NOMO-1 (cell line): Measurements from ENCODE around the gene IDH3G.

Experiments
- DNase-seq, 2 experiments: peaks; one replicate each; lab custom pipeline; 2025; ENCODE audit not compliant: unreplicated experiment in 2 of 2; lab: John Stamatoyannopoulos, UW

IDH3G gene

DNA sequence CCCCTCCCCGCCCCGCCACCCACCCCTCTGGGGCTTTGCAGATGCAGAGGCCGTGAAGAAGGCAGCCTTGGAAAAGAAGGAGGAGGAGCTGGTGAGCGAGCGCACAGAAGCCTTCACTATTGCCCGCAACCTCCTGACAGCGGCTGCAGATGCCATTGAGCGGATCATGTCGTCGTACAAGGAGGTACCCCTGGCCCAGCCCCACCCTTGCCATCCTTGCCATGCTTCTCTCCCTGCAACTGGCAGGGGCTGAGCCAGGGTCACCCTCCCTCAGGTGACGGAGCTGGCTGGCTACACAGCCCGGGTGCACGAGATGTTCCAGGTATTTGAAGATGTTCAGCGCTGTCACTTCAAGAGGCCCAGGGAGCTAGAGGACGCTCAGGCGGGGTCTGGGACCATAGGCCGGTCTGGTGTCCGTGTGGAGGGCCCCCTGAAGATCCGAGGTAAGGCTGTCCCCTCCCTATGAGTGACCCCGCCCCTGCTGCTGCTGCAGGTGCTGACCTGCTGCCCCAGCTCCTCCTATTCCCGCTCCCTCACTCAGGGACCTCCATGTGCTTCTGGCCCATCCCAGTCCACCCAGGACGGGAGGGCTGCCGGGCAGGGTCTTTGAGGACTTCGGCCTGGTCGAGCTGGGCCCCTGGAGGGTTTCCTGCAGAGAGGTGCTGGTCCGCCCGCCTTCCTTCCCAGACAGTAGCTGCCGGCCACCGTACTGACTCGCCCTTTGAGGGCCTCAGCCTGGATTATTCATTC, 57.9 kb downstream of the IDH3G start:
- no peak for DNase-seq
